Putamen (tissue), 1 donor: ENCODE data around the gene MAN2A2.
"Not testable (repeated sequence)": the region's sequence is repeated elsewhere in the genome, so short reads cannot be mapped to it uniquely, and the experiment has no call there.

Experiments
- DNase-seq: peaks from one replicate; pipeline ENCODE4 v3.0.0-alpha.2; 2016; ENCODE audit warnings: low spot score

The MAN2A2 gene

GRCh38 chr15:90905306-90906180 is 2.4 kb downstream of the MAN2A2 start:
- no peak for DNase-seq

GRCh38 chr15:90906181-90906849 is 3.2 kb downstream of the MAN2A2 start:
- no peak for DNase-seq

- no peak for DNase-seq
Measured at GRCh38 chr15:90907051-90907660, 4.1 kb downstream of the MAN2A2 start.

GRCh38 chr15:90907838-90908507 is 4.9 kb downstream of the MAN2A2 start:
- no peak for DNase-seq

- DNase-seq, result not testable (repeated sequence)
Measured at GRCh38 chr15:90909449-90909848, 6.3 kb downstream of the MAN2A2 start.

GRCh38 chr15:90909976-90910375 is 6.9 kb downstream of the MAN2A2 start:
- no peak for DNase-seq

- no peak for DNase-seq
Measured at GRCh38 chr15:90910441-90911301, 7.6 kb downstream of the MAN2A2 start.

- no peak for DNase-seq
Measured at GRCh38 chr15:90911302-90911623, 8.2 kb downstream of the MAN2A2 start.

GRCh38 chr15:90911906-90912769 is 9.0 kb downstream of the MAN2A2 start:
- no peak for DNase-seq

GRCh38 chr15:90912770-90913075 is 9.6 kb downstream of the MAN2A2 start:
- DNase-seq, result no peak

GRCh38 chr15:90913398-90913944 is 10.4 kb downstream of the MAN2A2 start:
- no peak for DNase-seq

GRCh38 chr15:90914305-90915080 is 11.4 kb downstream of the MAN2A2 start:
- DNase-seq, result no peak

GRCh38 chr15:90915216-90915807 is 12.2 kb downstream of the MAN2A2 start:
- no peak for DNase-seq

- DNase-seq, result no peak
Measured at GRCh38 chr15:90915808-90916440, 12.8 kb downstream of the MAN2A2 start.

GRCh38 chr15:90916461-90916860 is 13.4 kb downstream of the MAN2A2 start:
- no peak for DNase-seq

- no peak for DNase-seq
Measured at GRCh38 chr15:90917569-90917968, 14.5 kb downstream of the MAN2A2 start.

- DNase-seq, result no peak
Measured at GRCh38 chr15:90918034-90918788, 15.1 kb downstream of the MAN2A2 start.

GRCh38 chr15:90918835-90919234 is 15.7 kb downstream of the MAN2A2 start:
- DNase-seq, result no peak
